Measurements from ENCODE around the gene FBXO42.

The FBXO42 gene

DNA sequence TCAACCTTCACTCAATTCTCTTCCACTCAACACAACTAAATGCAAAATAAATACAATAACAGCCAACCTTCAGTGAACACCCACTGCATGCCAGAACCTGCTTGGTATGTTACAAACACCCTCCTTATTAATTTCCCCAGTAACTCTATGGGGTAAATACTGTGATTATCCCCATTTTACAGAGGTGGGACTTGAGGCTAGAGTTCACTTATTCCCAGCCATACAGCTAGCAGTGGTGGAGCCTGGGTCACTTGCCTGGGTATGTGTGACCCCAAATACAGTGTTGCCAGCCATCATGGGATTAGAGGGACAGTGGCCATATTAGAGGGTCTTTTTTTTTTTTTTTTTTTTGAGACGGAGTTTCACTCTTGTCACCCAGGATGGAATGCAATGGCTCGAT is 116.9 kb downstream of the FBXO42 start:
- no peak overlapping the region for H3K27ac ChIP-seq (ENCODE audit: insufficient read depth, low read length, poor library complexity, severe bottlenecking)
- H3K4me3 ChIP-seq (ENCODE audit: insufficient read depth, low read depth, low read length, poor library complexity, severe bottlenecking) = no peak overlapping the region
- H3K4me1 ChIP-seq (ENCODE audit: control insufficient read depth, insufficient read depth, low read length, poor library complexity, severe bottlenecking) = peaks cover 19% of the 10 kb centered on the region
- no peaks in the 10 kb centered on the region for H3K27me3 ChIP-seq (replicated peaks; ENCODE audit: control insufficient read depth, insufficient read depth, low read length, poor library complexity, severe bottlenecking)
- H3K36me3 ChIP-seq (ENCODE audit: control insufficient read depth, insufficient read depth, low read length) = no peaks in the 10 kb centered on the region
- no peak for DNase-seq
- H3K9me3 ChIP-seq (ENCODE audit: control insufficient read depth, low read length) = no peaks in the 10 kb centered on the region

DNA sequence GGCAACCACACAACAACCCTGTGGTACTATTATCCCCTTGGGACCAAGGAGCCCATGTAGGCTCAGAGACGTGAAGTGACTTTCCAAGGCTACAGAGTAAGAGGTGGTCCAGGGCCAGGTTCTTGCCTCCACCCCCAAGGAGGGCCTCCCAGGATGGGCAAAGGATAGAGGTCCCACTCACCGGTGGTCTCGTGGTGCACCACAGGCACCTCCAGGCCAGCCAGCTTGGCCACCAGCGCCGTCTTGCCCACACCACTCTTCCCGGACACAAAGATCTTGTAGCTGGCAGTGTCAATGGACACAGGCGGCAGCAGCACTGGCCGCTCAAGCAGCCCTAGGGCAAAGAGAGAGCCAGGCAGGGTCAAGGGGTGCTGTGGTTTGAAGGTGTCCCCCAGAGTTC is 118.8 kb downstream of the FBXO42 start:
- Histone ChIP-seq H3K9me3 (ENCODE audit: control insufficient read depth, low read length) (no peaks in the 10 kb centered on the region), H3K36me3 (ENCODE audit: control insufficient read depth, insufficient read depth, low read length) (no peaks in the 10 kb centered on the region)
- DNase-seq = no peak

GRCh38 chr1:16232316-16232710 is 120.0 kb downstream of the FBXO42 start:
- no peak for DNase-seq
- Histone ChIP-seq H3K36me3 (ENCODE audit: control insufficient read depth, insufficient read depth, low read length) (no peaks in the 10 kb centered on the region), H3K27me3 (replicated peaks; ENCODE audit: control insufficient read depth, insufficient read depth, low read length, poor library complexity, severe bottlenecking) (peaks cover 7% of the 10 kb centered on the region), H3K4me3 (ENCODE audit: insufficient read depth, low read depth, low read length, poor library complexity, severe bottlenecking) (no peak overlapping the region), H3K27ac (ENCODE audit: insufficient read depth, low read length, poor library complexity, severe bottlenecking) (no peak overlapping the region), H3K9me3 (ENCODE audit: control insufficient read depth, low read length) (no peaks in the 10 kb centered on the region), H3K4me1 (ENCODE audit: control insufficient read depth, insufficient read depth, low read length, poor library complexity, severe bottlenecking) (peaks cover 13% of the 10 kb centered on the region)

More for the DNA sequence above, 118.8 kb downstream of the FBXO42 start:
- Histone ChIP-seq H3K4me3 (ENCODE audit: insufficient read depth, low read depth, low read length, poor library complexity, severe bottlenecking) (no peak overlapping the region), H3K27ac (ENCODE audit: insufficient read depth, low read length, poor library complexity, severe bottlenecking) (no peak overlapping the region), H3K27me3 (replicated peaks; ENCODE audit: control insufficient read depth, insufficient read depth, low read length, poor library complexity, severe bottlenecking) (no peaks in the 10 kb centered on the region), H3K4me1 (ENCODE audit: control insufficient read depth, insufficient read depth, low read length, poor library complexity, severe bottlenecking) (peaks cover 19% of the 10 kb centered on the region)

- Histone ChIP-seq H3K4me3 (ENCODE audit: insufficient read depth, low read depth, low read length, poor library complexity, severe bottlenecking) (no peak overlapping the region), H3K27ac (ENCODE audit: insufficient read depth, low read length, poor library complexity, severe bottlenecking) (no peak overlapping the region), H3K27me3 (replicated peaks; ENCODE audit: control insufficient read depth, insufficient read depth, low read length, poor library complexity, severe bottlenecking) (peaks cover 14% of the 10 kb centered on the region), H3K9me3 (ENCODE audit: control insufficient read depth, low read length) (no peaks in the 10 kb centered on the region), H3K36me3 (ENCODE audit: control insufficient read depth, insufficient read depth, low read length) (no peaks in the 10 kb centered on the region), H3K4me1 (ENCODE audit: control insufficient read depth, insufficient read depth, low read length, poor library complexity, severe bottlenecking) (peaks cover 8% of the 10 kb centered on the region)
- no peak for DNase-seq
Observed at GRCh38 chr1:16231331-16232315, 120.7 kb downstream of the FBXO42 start.

DNA sequence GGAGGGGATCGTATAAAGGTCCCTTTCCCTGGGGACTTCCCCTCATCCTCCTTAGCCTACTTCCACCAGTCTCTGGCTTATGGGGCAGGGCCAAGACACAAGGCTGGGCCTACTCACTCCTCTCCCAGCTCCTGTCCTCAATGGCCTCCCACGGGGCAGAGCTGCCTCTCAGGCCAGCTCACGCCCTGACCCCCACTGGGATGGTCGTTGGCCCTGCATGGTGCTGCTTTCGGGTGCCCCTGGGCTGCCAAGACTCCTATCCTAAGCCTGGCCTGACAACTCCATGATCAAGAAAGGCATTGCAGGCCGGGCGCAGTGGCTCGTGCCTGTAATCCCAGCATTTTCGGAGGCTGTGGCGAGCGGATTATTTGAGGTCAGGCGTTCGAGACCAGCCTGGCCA is 121.5 kb downstream of the FBXO42 start:
- no peaks in the 10 kb centered on the region for H3K4me1 ChIP-seq (ENCODE audit: control insufficient read depth, insufficient read depth, low read length, poor library complexity, severe bottlenecking)
- no peaks in the 10 kb centered on the region for H3K9me3 ChIP-seq (ENCODE audit: control insufficient read depth, low read length)
- H3K27me3 ChIP-seq (replicated peaks; ENCODE audit: control insufficient read depth, insufficient read depth, low read length, poor library complexity, severe bottlenecking) = peaks cover 14% of the 10 kb centered on the region
- H3K36me3 ChIP-seq (ENCODE audit: control insufficient read depth, insufficient read depth, low read length) = no peaks in the 10 kb centered on the region
- no peak overlapping the region for H3K4me3 ChIP-seq (ENCODE audit: insufficient read depth, low read depth, low read length, poor library complexity, severe bottlenecking)
- H3K27ac ChIP-seq (ENCODE audit: insufficient read depth, low read length, poor library complexity, severe bottlenecking) = no peak overlapping the region
- DNase-seq = no peak

- Histone ChIP-seq H3K4me1 (ENCODE audit: control insufficient read depth, insufficient read depth, low read length, poor library complexity, severe bottlenecking) (no peaks in the 10 kb centered on the region), H3K27me3 (replicated peaks; ENCODE audit: control insufficient read depth, insufficient read depth, low read length, poor library complexity, severe bottlenecking) (peaks cover 14% of the 10 kb centered on the region), H3K4me3 (ENCODE audit: insufficient read depth, low read depth, low read length, poor library complexity, severe bottlenecking) (no peak overlapping the region), H3K36me3 (ENCODE audit: control insufficient read depth, insufficient read depth, low read length) (no peaks in the 10 kb centered on the region), H3K9me3 (ENCODE audit: control insufficient read depth, low read length) (no peaks in the 10 kb centered on the region), H3K27ac (ENCODE audit: insufficient read depth, low read length, poor library complexity, severe bottlenecking) (no peak overlapping the region)
- DNase-seq = no peak
Observed at GRCh38 chr1:16229976-16230740, 122.1 kb downstream of the FBXO42 start.

DNA sequence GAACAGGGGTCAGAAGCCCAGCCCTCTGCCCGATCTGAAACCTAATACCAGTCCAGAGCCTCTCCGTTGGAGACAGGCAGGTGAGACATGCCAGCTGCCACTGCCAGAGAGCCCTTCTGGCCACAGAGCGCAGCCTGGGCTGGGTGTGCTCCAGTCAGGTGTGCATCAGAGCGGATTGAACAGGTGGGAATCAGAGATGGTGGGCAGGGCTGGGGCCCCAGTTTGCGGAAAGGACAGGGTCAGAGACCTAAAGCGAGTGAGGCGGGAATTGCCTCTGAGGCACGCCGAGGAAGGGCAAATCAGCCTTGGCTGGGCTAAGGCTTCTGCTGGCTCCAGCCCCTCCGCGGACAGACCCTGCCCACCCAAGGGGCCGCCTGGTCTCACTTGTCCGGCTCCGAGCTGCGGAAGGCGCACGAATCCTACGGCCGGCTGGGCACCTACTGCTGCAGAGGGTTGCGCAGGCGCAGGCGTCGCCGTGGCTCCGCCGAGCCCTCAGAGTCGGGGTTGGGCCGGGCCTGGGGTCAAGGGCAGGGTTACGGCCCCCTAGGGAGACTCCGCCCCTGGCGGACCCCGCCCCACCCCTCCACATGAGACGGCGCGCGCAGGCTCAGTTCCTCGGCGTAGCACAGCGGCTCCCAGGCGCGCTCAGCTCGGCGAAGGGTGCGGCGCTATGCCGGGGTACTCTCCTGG is 125.6 kb downstream of the FBXO42 start:
- no peaks in the 10 kb centered on the region for H3K9me3 ChIP-seq (ENCODE audit: control insufficient read depth, low read length)
- peaks cover 14% of the 10 kb centered on the region for H3K27me3 ChIP-seq (replicated peaks; ENCODE audit: control insufficient read depth, insufficient read depth, low read length, poor library complexity, severe bottlenecking)
- no peak overlapping the region for H3K4me3 ChIP-seq (ENCODE audit: insufficient read depth, low read depth, low read length, poor library complexity, severe bottlenecking)
- H3K4me1 ChIP-seq (ENCODE audit: control insufficient read depth, insufficient read depth, low read length, poor library complexity, severe bottlenecking) = no peaks in the 10 kb centered on the region
- no peak for DNase-seq
- H3K36me3 ChIP-seq (ENCODE audit: control insufficient read depth, insufficient read depth, low read length) = no peaks in the 10 kb centered on the region
- H3K27ac ChIP-seq (ENCODE audit: insufficient read depth, low read length, poor library complexity, severe bottlenecking) = no peak overlapping the region

DNA sequence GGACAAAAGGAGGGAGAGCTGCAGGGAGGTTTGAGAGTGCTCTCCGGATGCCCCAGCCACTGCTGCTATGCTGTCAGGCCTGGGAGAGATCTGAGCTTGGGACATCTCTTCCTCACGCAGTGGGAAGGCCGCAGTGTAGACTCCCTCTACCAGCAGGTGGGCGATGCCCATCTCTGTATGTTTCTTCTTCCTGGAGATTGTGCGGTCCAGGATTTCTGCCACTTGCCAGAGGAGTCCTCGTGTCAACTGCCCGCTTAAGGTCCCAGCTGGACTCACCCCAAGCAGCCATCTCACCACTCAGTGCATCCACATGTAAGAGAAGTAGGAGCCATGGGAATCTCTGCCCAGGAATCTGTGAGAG is 126.2 kb downstream of the FBXO42 start:
- Histone ChIP-seq H3K4me3 (ENCODE audit: insufficient read depth, low read depth, low read length, poor library complexity, severe bottlenecking) (no peak overlapping the region), H3K27ac (ENCODE audit: insufficient read depth, low read length, poor library complexity, severe bottlenecking) (no peak overlapping the region), H3K9me3 (ENCODE audit: control insufficient read depth, low read length) (no peaks in the 10 kb centered on the region), H3K27me3 (replicated peaks; ENCODE audit: control insufficient read depth, insufficient read depth, low read length, poor library complexity, severe bottlenecking) (peaks cover 14% of the 10 kb centered on the region), H3K4me1 (ENCODE audit: control insufficient read depth, insufficient read depth, low read length, poor library complexity, severe bottlenecking) (no peaks in the 10 kb centered on the region), H3K36me3 (ENCODE audit: control insufficient read depth, insufficient read depth, low read length) (no peaks in the 10 kb centered on the region)
- DNase-seq = no peak

GRCh38 chr1:16224472-16224871 is 127.8 kb downstream of the FBXO42 start:
- Histone ChIP-seq H3K9me3 (ENCODE audit: control insufficient read depth, low read length) (no peaks in the 10 kb centered on the region), H3K4me1 (ENCODE audit: control insufficient read depth, insufficient read depth, low read length, poor library complexity, severe bottlenecking) (no peaks in the 10 kb centered on the region), H3K27ac (ENCODE audit: insufficient read depth, low read length, poor library complexity, severe bottlenecking) (no peak overlapping the region), H3K27me3 (replicated peaks; ENCODE audit: control insufficient read depth, insufficient read depth, low read length, poor library complexity, severe bottlenecking) (peaks cover 14% of the 10 kb centered on the region), H3K36me3 (ENCODE audit: control insufficient read depth, insufficient read depth, low read length) (no peaks in the 10 kb centered on the region), H3K4me3 (ENCODE audit: insufficient read depth, low read depth, low read length, poor library complexity, severe bottlenecking) (no peak overlapping the region)
- DNase-seq = no peak
